ENCODE results near the gene MEGF10. TPM values are rescaled to one million over a fixed set of nuclear protein-coding genes. Genes with fewer than 3 reads are reported as not detected.

Gene MEGF10
- polyA plus RNA-seq, 3 donors: not detected

GRCh38 chr5:127311781-127312525 lies 21.4 kb downstream of the MEGF10 start:
- TF ChIP-seq CTCF (IDR thresholded peaks at IDR 0.05): no peak
- no peaks in the 10 kb centered on the region for H3K9me3 Mint-ChIP-seq
- no peaks in the 10 kb centered on the region for H3K79me2 ChIP-seq (ENCODE audit: insufficient read depth, low read length)

GRCh38 chr5:127313379-127313778 lies 22.8 kb downstream of the MEGF10 start:
- no peak for DNase-seq
- no peak for TF ChIP-seq CTCF (IDR thresholded peaks at IDR 0.05)
- Mint-ChIP-seq H3K36me3 (no peaks in the 10 kb centered on the region), H3K4me1 (peaks cover 4% of the 10 kb centered on the region), H3K4me3 (no peak overlapping the region), H3K27me3 (ENCODE audit: low read depth in 3 of 3) (peaks cover 0 to 2% (median 2%) of the 10 kb centered on the region in 3 donors), H3K27ac (no peak overlapping the region), H3K9me3 (peaks cover 0 to 2% (median 0%) of the 10 kb centered on the region in 7 donors)
- Histone ChIP-seq H3K4me2 (replicated peaks; ENCODE audit: extremely low read depth, low read length, poor library complexity, severe bottlenecking) (no peak overlapping the region), H3K4me1 (ENCODE audit: control insufficient read depth in 1 of 2, insufficient read depth in 2 of 2, low read length in 2 of 2) (no peaks in the 10 kb centered on the region), H3K27me3 (ENCODE audit: control insufficient read depth in 2 of 2, insufficient read depth in 2 of 2, low read length in 2 of 2) (no peaks in the 10 kb centered on the region), H3K9ac (ENCODE audit: insufficient read depth, low read length, poor library complexity, severe bottlenecking) (no peak overlapping the region), H3K27ac (ENCODE audit: low read depth in 1 of 2, low read length in 2 of 2) (no peak overlapping the region), H4K20me1 (ENCODE audit: insufficient read depth, low read length) (no peaks in the 10 kb centered on the region), H3K79me2 (ENCODE audit: insufficient read depth, low read length) (no peaks in the 10 kb centered on the region), H3K4me3 (replicated peaks in 1 of 3; ENCODE audit: low read depth in 2 of 3, low read length in 3 of 3) (no peak overlapping the region), H3K36me3 (replicated peaks in 1 of 2; ENCODE audit: control insufficient read depth in 1 of 2, insufficient read depth in 2 of 2, low read length in 2 of 2) (no peaks in the 10 kb centered on the region), H3K9me3 (replicated peaks in 1 of 2; ENCODE audit: control insufficient read depth in 1 of 2, insufficient read depth in 1 of 2, low read length in 2 of 2) (no peaks in the 10 kb centered on the region), H2AFZ (ENCODE audit: insufficient read depth, low read depth, low read length, poor library complexity, severe bottlenecking) (no peak overlapping the region)
- intact Hi-C loops (cut with micrococcal nuclease): loop anchor here in 1 of 2 donors (5.0 kb wide), 1 partner anchor 656 kb away; no protein-coding TSS in a partner anchor
- WGBS (ENCODE audit: insufficient coverage): no CpG with 5 or more reads among the region's 3 CpGs

More at GRCh38 chr5:127311781-127312525, 21.4 kb downstream of the MEGF10 start:
- Histone ChIP-seq H3K27ac (ENCODE audit: low read depth in 1 of 2, low read length in 2 of 2) (no peak overlapping the region), H2AFZ (ENCODE audit: insufficient read depth, low read depth, low read length, poor library complexity, severe bottlenecking) (no peak overlapping the region), H3K9me3 (replicated peaks in 1 of 2; ENCODE audit: control insufficient read depth in 1 of 2, insufficient read depth in 1 of 2, low read length in 2 of 2) (no peaks in the 10 kb centered on the region), H3K9ac (ENCODE audit: insufficient read depth, low read length, poor library complexity, severe bottlenecking) (no peak overlapping the region), H3K4me3 (replicated peaks in 1 of 3; ENCODE audit: low read depth in 2 of 3, low read length in 3 of 3) (no peak overlapping the region), H3K36me3 (replicated peaks in 1 of 2; ENCODE audit: control insufficient read depth in 1 of 2, insufficient read depth in 2 of 2, low read length in 2 of 2) (no peaks in the 10 kb centered on the region), H3K27me3 (ENCODE audit: control insufficient read depth in 2 of 2, insufficient read depth in 2 of 2, low read length in 2 of 2) (no peaks in the 10 kb centered on the region), H3K4me1 (ENCODE audit: control insufficient read depth in 1 of 2, insufficient read depth in 2 of 2, low read length in 2 of 2) (no peaks in the 10 kb centered on the region), H3K4me2 (replicated peaks; ENCODE audit: extremely low read depth, low read length, poor library complexity, severe bottlenecking) (no peak overlapping the region), H4K20me1 (ENCODE audit: insufficient read depth, low read length) (no peaks in the 10 kb centered on the region)
- 72% methylated on average over 3 of the region's 10 CpGs for WGBS (ENCODE audit: insufficient coverage)
- intact Hi-C loops (cut with micrococcal nuclease): loop anchor here in 1 of 2 donors (5.0 kb wide), 1 partner anchor 655 kb away; no protein-coding TSS in a partner anchor
- Mint-ChIP-seq H3K27me3 (ENCODE audit: low read depth in 3 of 3) (peaks cover 0 to 2% (median 2%) of the 10 kb centered on the region in 3 donors), H3K27ac (no peak overlapping the region), H3K4me3 (no peak overlapping the region), H3K4me1 (peaks cover 4% of the 10 kb centered on the region), H3K36me3 (no peaks in the 10 kb centered on the region)
- no peak for DNase-seq
